ENCODE measurements around the gene SSU72. TPM values are rescaled to one million over a fixed set of nuclear protein-coding genes. Genes with fewer than 3 reads are reported as not detected.
"Not testable (repeated sequence)": the region's sequence is repeated elsewhere in the genome, so short reads cannot be mapped to it uniquely, and the experiment has no call there.

The SSU72 gene
- polyA plus RNA-seq, 3 donors: 63.1 to 139 (median 133) TPM

GRCh38 chr1:1523651-1524050 is 51.0 kb downstream of the SSU72 start:
- 91 to 94% (median 93%) methylated on average over 17 of the region's 17 CpGs for WGBS, 3 donors

GRCh38 chr1:1523226-1523625 is 51.4 kb downstream of the SSU72 start:
- WGBS, 3 donors: 96 to 97% (median 96%) methylated on average over 29 to 31 of the region's 31 CpGs

More at GRCh38 chr1:1523651-1524050, 51.0 kb downstream of the SSU72 start:
- H3K27ac ChIP-seq (ENCODE audit: low read depth, low read length): not testable (repeated sequence)

GRCh38 chr1:1522536-1522935 is 52.1 kb downstream of the SSU72 start:
- not testable (repeated sequence) for H3K27ac ChIP-seq (ENCODE audit: low read depth, low read length)
- 92 to 96% (median 95%) methylated on average over 25 to 30 of the region's 30 CpGs for WGBS, 3 donors

More at GRCh38 chr1:1523226-1523625, 51.4 kb downstream of the SSU72 start:
- H3K27ac ChIP-seq (ENCODE audit: low read depth, low read length): not testable (repeated sequence)

- no peak overlapping the region for H3K27ac ChIP-seq (ENCODE audit: low read depth, low read length)
- WGBS, 3 donors: 91 to 97% (median 97%) methylated on average over 19 of the region's 19 CpGs
Measured at GRCh38 chr1:1521331-1521730, 53.3 kb downstream of the SSU72 start.

- WGBS, 3 donors: 97 to 98% (median 97%) methylated on average over 28 to 51 of the region's 51 CpGs
- H3K27ac ChIP-seq (ENCODE audit: low read depth, low read length): not testable (repeated sequence)
Measured at GRCh38 chr1:1519805-1520505, 54.7 kb downstream of the SSU72 start.

- WGBS, 3 donors: 89 to 95% (median 94%) methylated on average over 10 to 18 of the region's 19 CpGs
- not testable (repeated sequence) for H3K27ac ChIP-seq (ENCODE audit: low read depth, low read length)
Measured at GRCh38 chr1:1518621-1519007, 56.0 kb downstream of the SSU72 start.

GRCh38 chr1:1517973-1518620 is 56.6 kb downstream of the SSU72 start:
- H3K27ac ChIP-seq (ENCODE audit: low read depth, low read length): no peak overlapping the region
- 91 to 94% (median 93%) methylated on average over 24 to 28 of the region's 28 CpGs for WGBS, 3 donors

- not testable (repeated sequence) for H3K27ac ChIP-seq (ENCODE audit: low read depth, low read length)
- 95 to 96% (median 95%) methylated on average over 14 of the region's 14 CpGs for WGBS, 3 donors
Measured at GRCh38 chr1:1516923-1517322, 57.7 kb downstream of the SSU72 start.

GRCh38 chr1:1514376-1514775 is 60.3 kb downstream of the SSU72 start:
- 58 to 71% (median 63%) methylated on average over 12 of the region's 16 CpGs for WGBS, 3 donors
- H3K27ac ChIP-seq (ENCODE audit: low read depth, low read length): not testable (repeated sequence)

GRCh38 chr1:1513675-1514074 is 61.0 kb downstream of the SSU72 start:
- not testable (repeated sequence) for H3K27ac ChIP-seq (ENCODE audit: low read depth, low read length)
- WGBS, 3 donors: 59 to 87% (median 83%) methylated on average over 12 to 17 of the region's 18 CpGs

GRCh38 chr1:1512425-1512824 is 62.2 kb downstream of the SSU72 start:
- H3K27ac ChIP-seq (ENCODE audit: low read depth, low read length): not testable (repeated sequence)
- WGBS, 3 donors: 0 to 1% (median 1%) methylated on average over 11 to 40 of the region's 52 CpGs

GRCh38 chr1:1511533-1512285 is 63.0 kb downstream of the SSU72 start, which contains the start of gene ATAD3A:
ATAD3A (plus strand) TSS chr1:1512162; CDS start chr1:1512269, 107 bp downstream.
- no peak within 1 kb of the TSS for H3K27ac ChIP-seq (ENCODE audit: low read depth, low read length)
- WGBS, 3 donors: 0 to 1% (median 0%) methylated on average over 83 to 99 of the region's 99 CpGs

- WGBS, 3 donors: 8 to 17% (median 17%) methylated on average over 17 of the region's 17 CpGs
- no peak overlapping the region for H3K27ac ChIP-seq (ENCODE audit: low read depth, low read length)
Measured at GRCh38 chr1:1510912-1511532, 63.6 kb downstream of the SSU72 start.

- not testable (repeated sequence) for H3K27ac ChIP-seq (ENCODE audit: low read depth, low read length)
- WGBS, 3 donors: 66 to 89% (median 74%) methylated on average over 14 to 15 of the region's 21 CpGs
Measured at GRCh38 chr1:1509465-1509850, 65.2 kb downstream of the SSU72 start.

GRCh38 chr1:1508775-1509464 is 65.7 kb downstream of the SSU72 start:
- 61 to 69% (median 68%) methylated on average over 20 to 31 of the region's 34 CpGs for WGBS, 3 donors
- not testable (repeated sequence) for H3K27ac ChIP-seq (ENCODE audit: low read depth, low read length)

GRCh38 chr1:1507305-1507704 is 67.4 kb downstream of the SSU72 start:
- H3K27ac ChIP-seq (ENCODE audit: low read depth, low read length): no peak overlapping the region
- WGBS, 3 donors: 91 to 97% (median 92%) methylated on average over 4 of the region's 4 CpGs

GRCh38 chr1:1505801-1506200 is 68.9 kb downstream of the SSU72 start:
- 72 to 84% (median 75%) methylated on average over 5 of the region's 5 CpGs for WGBS, 3 donors
- H3K27ac ChIP-seq (ENCODE audit: low read depth, low read length): not testable (repeated sequence)

- H3K27ac ChIP-seq (ENCODE audit: low read depth, low read length): not testable (repeated sequence)
Measured at GRCh38 chr1:1505366-1505798, 69.3 kb downstream of the SSU72 start.

More at GRCh38 chr1:1505366-1505798, 69.3 kb downstream of the SSU72 start:
- 8 to 23% (median 19%) methylated on average over 12 to 16 of the region's 22 CpGs for WGBS, 3 donors
